Hepatocyte (in vitro differentiated cells): ENCODE data around the gene S100P. TPM values are rescaled to one million over a fixed set of nuclear protein-coding genes. Genes with fewer than 3 reads are reported as not detected.

ENCODE experiments used
- DNase-seq: peaks from one replicate; pipeline ENCODE4 v3.0.0-alpha.2; 2016; ENCODE audit warnings: low spot score
- H2AFZ ChIP-seq: fragments of 200-600 bp; sonication (generic); 2 replicates; pipeline ENCODE4 v1.6.0; 2016; ENCODE audit warnings: antibody characterized with exemption, mild to moderate bottlenecking
- H3K27ac ChIP-seq: fragments of 200-600 bp; sonication (generic); 2 replicates; pipeline ENCODE4 v1.5.1; 2016; ENCODE audit warnings: mild to moderate bottlenecking
- H3K27me3 ChIP-seq: fragments of 200-600 bp; sonication (generic); 2 replicates; pipeline ENCODE4 v1.6.1; 2016
- H3K36me3 ChIP-seq: fragments of 200-600 bp; sonication (generic); replicated peaks from 2 replicates; pipeline ENCODE4 v1.5.1; 2016; ENCODE audit warnings: low read depth; ENCODE audit not compliant: insufficient read depth
- H3K4me1 ChIP-seq: fragments of 200-600 bp; sonication (generic); 2 replicates; pipeline ENCODE4 v1.5.1; 2016; ENCODE audit warnings: mild to moderate bottlenecking, moderate library complexity; ENCODE audit not compliant: insufficient read depth
- H3K4me2 ChIP-seq: fragments of 200-600 bp; sonication (generic); 2 replicates; pipeline ENCODE4 v1.6.0; 2016
- H3K4me3 ChIP-seq: fragments of 200-600 bp; sonication (generic); 2 replicates; pipeline ENCODE4 v1.5.1; 2016; ENCODE audit warnings: mild to moderate bottlenecking
- H3K79me2 ChIP-seq: fragments of 200-600 bp; sonication (generic); 2 replicates; pipeline ENCODE4 v1.6.0; 2017; ENCODE audit warnings: mild to moderate bottlenecking
- H3K9me2 ChIP-seq: fragments of 200-600 bp; sonication (generic); replicated peaks from 2 replicates; pipeline ENCODE4 v1.6.0; 2017; ENCODE audit warnings: mild to moderate bottlenecking; ENCODE audit not compliant: insufficient read depth
- H3K9me3 ChIP-seq: fragments of 200-600 bp; sonication (generic); 2 replicates; pipeline ENCODE4 v1.5.1; 2016; ENCODE audit warnings: low read depth, mild to moderate bottlenecking
- H4K20me1 ChIP-seq: fragments of 200-600 bp; sonication (generic); 2 replicates; pipeline ENCODE4 v1.6.0; 2016; ENCODE audit warnings: mild to moderate bottlenecking; ENCODE audit not compliant: insufficient read depth, poor library complexity, severe bottlenecking
- EZH2 ChIP-seq: fragments of 200-600 bp; sonication (generic); IDR thresholded peaks from 2 replicates; pipeline ENCODE4 v1.6.1; 2016; ENCODE audit warnings: antibody characterized with exemption, mild to moderate bottlenecking, borderline replicate concordance
- EZH2phosphoT487 ChIP-seq: fragments of 200-600 bp; sonication (generic); IDR thresholded peaks from one replicate; pipeline ENCODE4 v1.6.1; 2018; ENCODE audit warnings: antibody characterized with exemption, mild to moderate bottlenecking, low read depth, moderate library complexity; ENCODE audit not compliant: unreplicated experiment, severe bottlenecking
- WGBS: methylation state at CpG from one replicate; pipeline ENCODE4 v1.1.6; 2016; ENCODE audit warnings: low lambda C conversion rate; ENCODE audit errors: missing lambda C conversion rate; 5-methylcytosine and 5-hydroxymethylcytosine counted together
- polyA plus RNA-seq: library from polyadenylated mRNA; unstranded; fragments of >200 nt; fragmentation: Nextera tagmentation; extraction: Ambion mirVana; gene quantifications from 2 replicates; pipeline ENCODE4 v1.2.1, GENCODE V29; 2016
- total RNA-seq: library from RNA; depleted of rRNA; stranded (reverse); fragments of >200 nt; gene quantifications from 2 replicates; pipeline ENCODE4 v1.2.3, GENCODE V29; 2014
- TF ChIP-seq, protein P1 (sequence below): fragments of 200-600 bp; sonication (generic); IDR thresholded peaks from 2 replicates; pipeline ENCODE4 v1.5.1; 2016; ENCODE audit warnings: antibody characterized with exemption, mild to moderate bottlenecking; ENCODE audit not compliant: poor library complexity

The S100P gene
- total and polyA plus RNA-seq, 2 experiments from 2014 or later: 36.6 to 51.6 TPM

DNA sequence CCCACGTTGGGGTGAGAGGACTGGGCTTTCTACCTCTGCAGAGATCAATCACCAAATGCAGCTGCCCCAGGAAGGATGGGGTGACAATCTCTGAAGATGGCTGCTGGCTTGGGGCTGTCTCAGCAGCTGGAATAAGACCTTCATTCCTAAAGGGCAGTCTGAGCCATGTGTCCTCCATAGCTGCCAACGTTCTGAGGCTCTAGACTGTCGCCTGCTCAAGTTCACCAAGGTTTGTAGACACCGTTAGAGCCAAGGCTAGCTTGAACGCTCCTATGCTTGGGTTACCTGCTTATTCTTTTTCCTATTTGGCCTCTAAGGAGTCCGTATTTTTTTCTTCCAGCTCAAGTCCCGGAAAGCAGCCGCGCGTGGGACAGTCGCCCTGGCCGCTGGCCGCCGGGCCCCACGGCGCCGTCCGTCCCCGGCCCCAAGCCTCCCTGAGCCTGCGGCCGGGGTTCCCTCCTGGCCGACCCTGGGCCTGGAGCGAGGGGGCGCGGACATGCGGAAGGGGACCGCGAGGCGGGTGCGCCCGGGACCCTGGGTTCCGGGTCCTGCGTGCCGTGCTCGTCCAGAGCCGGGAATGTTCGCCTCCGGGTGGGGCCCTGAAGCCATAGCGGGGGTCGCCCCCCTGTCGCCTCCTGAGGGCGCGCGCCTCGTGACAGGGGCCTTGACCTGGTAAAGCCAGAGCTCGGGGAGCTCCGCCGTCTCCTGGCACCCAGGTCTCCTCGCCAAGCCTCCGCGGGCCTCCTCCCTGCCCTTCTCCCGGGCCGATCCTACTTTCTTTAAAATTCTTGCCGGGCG, 29.9 kb upstream of the S100P start:
- H3K4me1 ChIP-seq: no peaks in the 10 kb centered on the region

GRCh38 chr4:6665320-6665654, 28.4 kb upstream of the S100P start:
- H3K27ac ChIP-seq: no peak overlapping the region
- no peak overlapping the region for H2AFZ ChIP-seq
- H3K4me1 ChIP-seq: no peaks in the 10 kb centered on the region
- no peak overlapping the region for H3K4me2 ChIP-seq
- no peaks in the 10 kb centered on the region for H3K9me3 ChIP-seq
- WGBS: 97% methylated on average over 8 of the region's 9 CpGs
- TF ChIP-seq, protein P1, sequence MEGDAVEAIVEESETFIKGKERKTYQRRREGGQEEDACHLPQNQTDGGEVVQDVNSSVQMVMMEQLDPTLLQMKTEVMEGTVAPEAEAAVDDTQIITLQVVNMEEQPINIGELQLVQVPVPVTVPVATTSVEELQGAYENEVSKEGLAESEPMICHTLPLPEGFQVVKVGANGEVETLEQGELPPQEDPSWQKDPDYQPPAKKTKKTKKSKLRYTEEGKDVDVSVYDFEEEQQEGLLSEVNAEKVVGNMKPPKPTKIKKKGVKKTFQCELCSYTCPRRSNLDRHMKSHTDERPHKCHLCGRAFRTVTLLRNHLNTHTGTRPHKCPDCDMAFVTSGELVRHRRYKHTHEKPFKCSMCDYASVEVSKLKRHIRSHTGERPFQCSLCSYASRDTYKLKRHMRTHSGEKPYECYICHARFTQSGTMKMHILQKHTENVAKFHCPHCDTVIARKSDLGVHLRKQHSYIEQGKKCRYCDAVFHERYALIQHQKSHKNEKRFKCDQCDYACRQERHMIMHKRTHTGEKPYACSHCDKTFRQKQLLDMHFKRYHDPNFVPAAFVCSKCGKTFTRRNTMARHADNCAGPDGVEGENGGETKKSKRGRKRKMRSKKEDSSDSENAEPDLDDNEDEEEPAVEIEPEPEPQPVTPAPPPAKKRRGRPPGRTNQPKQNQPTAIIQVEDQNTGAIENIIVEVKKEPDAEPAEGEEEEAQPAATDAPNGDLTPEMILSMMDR: no peak
- TF ChIP-seq EZH2: no peak
- TF ChIP-seq EZH2phosphoT487: no peak
- no peak overlapping the region for H3K4me3 ChIP-seq
- no peak for DNase-seq
- H4K20me1 ChIP-seq: no peaks in the 10 kb centered on the region
- H3K27me3 ChIP-seq: no peaks in the 10 kb centered on the region
- H3K79me2 ChIP-seq: no peaks in the 10 kb centered on the region
- H3K36me3 ChIP-seq: no peaks in the 10 kb centered on the region
- H3K9me2 ChIP-seq: no peaks in the 10 kb centered on the region

More for the DNA sequence above, 29.9 kb upstream of the S100P start:
- H2AFZ ChIP-seq: no peak overlapping the region
- H4K20me1 ChIP-seq: no peaks in the 10 kb centered on the region
- DNase-seq: no peak
- H3K9me2 ChIP-seq: no peaks in the 10 kb centered on the region
- no peaks in the 10 kb centered on the region for H3K36me3 ChIP-seq
- 97% methylated on average over 45 of the region's 55 CpGs for WGBS
- H3K4me3 ChIP-seq: no peak overlapping the region
- TF ChIP-seq EZH2 (no peak), EZH2phosphoT487 (no peak)
- TF ChIP-seq, protein P1: no peak
- H3K79me2 ChIP-seq: no peaks in the 10 kb centered on the region
- no peak overlapping the region for H3K27ac ChIP-seq
- H3K4me2 ChIP-seq: no peak overlapping the region
- no peaks in the 10 kb centered on the region for H3K27me3 ChIP-seq
- no peaks in the 10 kb centered on the region for H3K9me3 ChIP-seq

- no peak overlapping the region for H3K27ac ChIP-seq
- no peak overlapping the region for H2AFZ ChIP-seq
- H3K36me3 ChIP-seq: no peaks in the 10 kb centered on the region
- H3K4me2 ChIP-seq: no peak overlapping the region
- H3K4me3 ChIP-seq: no peak overlapping the region
- DNase-seq: no peak
- no peaks in the 10 kb centered on the region for H3K9me2 ChIP-seq
- no peaks in the 10 kb centered on the region for H3K27me3 ChIP-seq
- 94% methylated on average over 11 of the region's 11 CpGs for WGBS
- TF ChIP-seq EZH2 (no peak), EZH2phosphoT487 (no peak)
- TF ChIP-seq, protein P1: no peak
- H3K79me2 ChIP-seq: no peaks in the 10 kb centered on the region
- no peaks in the 10 kb centered on the region for H3K4me1 ChIP-seq
- H4K20me1 ChIP-seq: no peaks in the 10 kb centered on the region
- H3K9me3 ChIP-seq: no peaks in the 10 kb centered on the region
These were observed 25.3 kb upstream of the S100P start for GRCh38 chr4:6668391-6668790.
